ENCODE measurements around the gene LIN54.
A peak's percentile ranks its signal among the peaks of the same experiment; 100 is the strongest.

The LIN54 gene

GRCh38 chr4:82900066-82900410, 110.6 kb downstream of the LIN54 start:
- peak overlapping the region; percentile 79 for H3K4me2 ChIP-seq
- peaks cover 48% of the 10 kb centered on the region for H3K4me1 ChIP-seq (ENCODE audit: low read depth, poor library complexity, severe bottlenecking)
- TF ChIP-seq, protein P1, sequence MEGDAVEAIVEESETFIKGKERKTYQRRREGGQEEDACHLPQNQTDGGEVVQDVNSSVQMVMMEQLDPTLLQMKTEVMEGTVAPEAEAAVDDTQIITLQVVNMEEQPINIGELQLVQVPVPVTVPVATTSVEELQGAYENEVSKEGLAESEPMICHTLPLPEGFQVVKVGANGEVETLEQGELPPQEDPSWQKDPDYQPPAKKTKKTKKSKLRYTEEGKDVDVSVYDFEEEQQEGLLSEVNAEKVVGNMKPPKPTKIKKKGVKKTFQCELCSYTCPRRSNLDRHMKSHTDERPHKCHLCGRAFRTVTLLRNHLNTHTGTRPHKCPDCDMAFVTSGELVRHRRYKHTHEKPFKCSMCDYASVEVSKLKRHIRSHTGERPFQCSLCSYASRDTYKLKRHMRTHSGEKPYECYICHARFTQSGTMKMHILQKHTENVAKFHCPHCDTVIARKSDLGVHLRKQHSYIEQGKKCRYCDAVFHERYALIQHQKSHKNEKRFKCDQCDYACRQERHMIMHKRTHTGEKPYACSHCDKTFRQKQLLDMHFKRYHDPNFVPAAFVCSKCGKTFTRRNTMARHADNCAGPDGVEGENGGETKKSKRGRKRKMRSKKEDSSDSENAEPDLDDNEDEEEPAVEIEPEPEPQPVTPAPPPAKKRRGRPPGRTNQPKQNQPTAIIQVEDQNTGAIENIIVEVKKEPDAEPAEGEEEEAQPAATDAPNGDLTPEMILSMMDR (conservative IDR thresholded peaks at IDR 0.05; ENCODE audit: low read depth, low read length): no peak
- peaks cover 52% of the 10 kb centered on the region for H3K79me2 ChIP-seq (ENCODE audit: insufficient read depth, low read depth)
- peak overlapping the region; percentile 71 for H3K4me3 ChIP-seq (IDR thresholded peaks at IDR 0.05; ENCODE audit: insufficient read depth, low read depth, low read length)
- peak overlapping the region; percentile 86 for H3K27ac ChIP-seq
- H4K20me1 ChIP-seq (ENCODE audit: insufficient read depth): 0 out of 2 replicates have a peak, but pooled peaks cover 15% of the 10 kb centered on the region
- H3K27me3 ChIP-seq (ENCODE audit: insufficient read depth, low read depth): no peaks in the 10 kb centered on the region
- H3K36me3 ChIP-seq (ENCODE audit: insufficient read depth): peaks cover 2% of the 10 kb centered on the region; the same call in 1 of the 2 replicates
- peak overlapping the region; percentile 71 for H2AFZ ChIP-seq (ENCODE audit: low read depth)
- peak overlapping the region; percentile 81 for H3K9ac ChIP-seq

DNA sequence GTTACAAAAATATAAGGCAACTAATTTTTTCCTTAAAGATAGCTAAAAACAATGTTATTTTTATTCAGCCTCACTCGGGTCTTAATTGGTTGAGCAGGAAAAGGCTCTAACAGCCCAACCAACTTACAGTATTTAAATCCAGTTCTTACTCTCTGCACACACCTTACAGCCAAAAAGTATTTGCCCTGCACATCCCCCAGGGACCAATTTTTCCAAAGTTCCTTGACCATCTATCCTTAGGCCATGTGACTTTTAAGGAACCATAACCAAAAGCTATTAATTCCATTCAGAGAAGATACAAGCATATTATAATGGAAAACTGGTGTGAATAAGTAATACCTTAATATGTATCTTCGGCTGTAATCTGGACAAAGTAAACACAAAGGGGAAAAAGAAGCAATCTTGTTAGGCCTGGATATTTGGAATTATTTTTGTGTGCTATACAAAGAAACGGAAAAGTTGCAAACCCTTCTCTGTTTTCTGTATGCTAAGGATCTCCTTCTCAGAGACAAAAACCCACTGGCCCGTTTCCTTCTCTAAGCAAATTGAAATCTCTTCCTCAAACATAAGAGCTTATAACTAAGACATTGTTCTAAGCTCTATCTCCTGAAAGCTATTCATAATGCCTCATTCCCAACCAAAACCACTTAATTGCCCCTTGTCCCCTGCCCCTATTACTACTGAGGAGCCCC, 111.1 kb downstream of the LIN54 start:
- Histone ChIP-seq H3K79me2 (ENCODE audit: insufficient read depth, low read depth) (peaks cover 52% of the 10 kb centered on the region), H2AFZ (ENCODE audit: low read depth) (peak overlapping the region; percentile 71)

GRCh38 chr4:82898322-82899243, 112.0 kb downstream of the LIN54 start:
- TF ChIP-seq, protein P1 (conservative IDR thresholded peaks at IDR 0.05; ENCODE audit: low read depth, low read length): peak; percentile 59
- H3K9ac ChIP-seq: peak overlapping the region; percentile 81; the same call in 1 of the 2 replicates
- H2AFZ ChIP-seq (ENCODE audit: low read depth): no peak overlapping the region
- 0 out of 2 replicates have a peak, but pooled peaks cover 15% of the 10 kb centered on the region for H4K20me1 ChIP-seq (ENCODE audit: insufficient read depth)
- H3K4me1 ChIP-seq (ENCODE audit: low read depth, poor library complexity, severe bottlenecking): peaks cover 54% of the 10 kb centered on the region
- H3K4me3 ChIP-seq (IDR thresholded peaks at IDR 0.05; ENCODE audit: insufficient read depth, low read depth, low read length): no peak overlapping the region
- H3K4me2 ChIP-seq: peak overlapping the region; percentile 79
- peaks cover 52% of the 10 kb centered on the region for H3K79me2 ChIP-seq (ENCODE audit: insufficient read depth, low read depth)
- no peaks in the 10 kb centered on the region for H3K27me3 ChIP-seq (ENCODE audit: insufficient read depth, low read depth)
- H3K27ac ChIP-seq: 0 out of 2 replicates have a peak overlapping the region, but pooled peaks have one; percentile 86
- peaks cover 10% of the 10 kb centered on the region; the same call in 1 of the 2 replicates for H3K36me3 ChIP-seq (ENCODE audit: insufficient read depth)

More for the DNA sequence above, 111.1 kb downstream of the LIN54 start:
- Histone ChIP-seq H3K4me2 (peak overlapping the region; percentile 79), H4K20me1 (ENCODE audit: insufficient read depth) (0 out of 2 replicates have a peak, but pooled peaks cover 15% of the 10 kb centered on the region), H3K4me3 (IDR thresholded peaks at IDR 0.05; ENCODE audit: insufficient read depth, low read depth, low read length) (peak overlapping the region; percentile 71), H3K27me3 (ENCODE audit: insufficient read depth, low read depth) (no peaks in the 10 kb centered on the region), H3K4me1 (ENCODE audit: low read depth, poor library complexity, severe bottlenecking) (peaks cover 48% of the 10 kb centered on the region), H3K27ac (peak overlapping the region; percentile 86), H3K9ac (peak overlapping the region; percentile 81), H3K36me3 (ENCODE audit: insufficient read depth) (peaks cover 7% of the 10 kb centered on the region; the same call in 1 of the 2 replicates)
- TF ChIP-seq, protein P1 (conservative IDR thresholded peaks at IDR 0.05; ENCODE audit: low read depth, low read length): no peak

- TF ChIP-seq, protein P1 (conservative IDR thresholded peaks at IDR 0.05; ENCODE audit: low read depth, low read length): no peak
- Histone ChIP-seq H3K4me2 (no peak overlapping the region), H4K20me1 (ENCODE audit: insufficient read depth) (0 out of 2 replicates have a peak, but pooled peaks cover 15% of the 10 kb centered on the region), H3K9ac (no peak overlapping the region), H3K27ac (no peak overlapping the region), H3K4me3 (IDR thresholded peaks at IDR 0.05; ENCODE audit: insufficient read depth, low read depth, low read length) (no peak overlapping the region), H3K79me2 (ENCODE audit: insufficient read depth, low read depth) (peaks cover 49% of the 10 kb centered on the region), H3K4me1 (ENCODE audit: low read depth, poor library complexity, severe bottlenecking) (peaks cover 67% of the 10 kb centered on the region), H2AFZ (ENCODE audit: low read depth) (no peak overlapping the region), H3K36me3 (ENCODE audit: insufficient read depth) (peaks cover 10% of the 10 kb centered on the region; the same call in 1 of the 2 replicates), H3K27me3 (ENCODE audit: insufficient read depth, low read depth) (no peaks in the 10 kb centered on the region)
Measured at GRCh38 chr4:82896755-82897154, 113.9 kb downstream of the LIN54 start.
